Epidermal melanocyte (primary cell): ENCODE measurements around the gene DSCAML1.

Experiments used
- DNase-seq: peaks from one replicate; pipeline ENCODE4 v3.0.0; 2011; ENCODE audit warnings: low spot score; ENCODE audit not compliant: insufficient read length

The DSCAML1 gene

GRCh38 chr11:117761993-117762392, 35.0 kb downstream of the DSCAML1 start:
- DNase-seq, result no peak

- DNase-seq, result no peak
Observed at GRCh38 chr11:117759305-117759704, 37.7 kb downstream of the DSCAML1 start.

GRCh38 chr11:117754030-117754429, 43.0 kb downstream of the DSCAML1 start:
- no peak for DNase-seq

GRCh38 chr11:117752721-117753237, 44.2 kb downstream of the DSCAML1 start:
- no peak for DNase-seq

GRCh38 chr11:117752071-117752470, 44.9 kb downstream of the DSCAML1 start:
- DNase-seq, result no peak

GRCh38 chr11:117750916-117751662, 45.9 kb downstream of the DSCAML1 start:
- no peak for DNase-seq

DNA sequence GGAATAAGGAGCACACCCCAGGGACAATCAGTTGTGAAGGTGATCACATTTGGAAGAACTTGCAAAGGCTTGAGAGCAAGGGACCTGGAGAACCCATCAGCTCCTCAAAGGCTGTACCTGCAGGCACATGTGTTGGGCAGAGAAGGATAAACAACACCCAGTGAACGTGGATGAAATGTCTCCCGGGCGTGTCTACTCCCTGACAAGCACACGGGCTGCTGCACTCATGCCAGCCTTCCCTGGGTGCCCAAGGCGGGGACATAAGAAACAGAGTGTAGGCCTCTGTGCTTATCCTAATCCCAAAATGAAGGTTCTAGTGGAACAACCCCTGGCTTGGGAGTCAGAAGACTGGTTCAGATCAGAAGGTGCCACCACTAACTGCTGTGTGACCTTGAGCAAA, 46.7 kb downstream of the DSCAML1 start:
- DNase-seq, result no peak

DNA sequence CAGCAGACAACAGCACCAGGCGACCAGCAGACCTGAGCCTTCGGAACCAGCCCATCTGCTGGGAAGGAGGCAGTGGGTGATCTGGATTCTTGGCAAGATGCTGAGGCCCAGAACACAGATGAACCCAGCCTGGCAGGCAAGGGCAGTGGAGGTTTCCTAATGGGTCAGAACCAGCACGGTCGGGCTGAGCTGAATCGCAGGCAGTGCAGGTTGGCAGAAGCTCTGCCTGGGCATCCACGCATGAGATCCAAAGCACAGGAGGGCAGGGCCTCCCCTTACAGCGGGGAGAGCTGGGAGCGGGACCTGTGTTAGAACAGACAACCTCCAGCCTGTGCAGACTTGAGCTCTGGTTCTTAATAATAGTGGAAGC, 47.5 kb downstream of the DSCAML1 start:
- DNase-seq, result no peak

DNA sequence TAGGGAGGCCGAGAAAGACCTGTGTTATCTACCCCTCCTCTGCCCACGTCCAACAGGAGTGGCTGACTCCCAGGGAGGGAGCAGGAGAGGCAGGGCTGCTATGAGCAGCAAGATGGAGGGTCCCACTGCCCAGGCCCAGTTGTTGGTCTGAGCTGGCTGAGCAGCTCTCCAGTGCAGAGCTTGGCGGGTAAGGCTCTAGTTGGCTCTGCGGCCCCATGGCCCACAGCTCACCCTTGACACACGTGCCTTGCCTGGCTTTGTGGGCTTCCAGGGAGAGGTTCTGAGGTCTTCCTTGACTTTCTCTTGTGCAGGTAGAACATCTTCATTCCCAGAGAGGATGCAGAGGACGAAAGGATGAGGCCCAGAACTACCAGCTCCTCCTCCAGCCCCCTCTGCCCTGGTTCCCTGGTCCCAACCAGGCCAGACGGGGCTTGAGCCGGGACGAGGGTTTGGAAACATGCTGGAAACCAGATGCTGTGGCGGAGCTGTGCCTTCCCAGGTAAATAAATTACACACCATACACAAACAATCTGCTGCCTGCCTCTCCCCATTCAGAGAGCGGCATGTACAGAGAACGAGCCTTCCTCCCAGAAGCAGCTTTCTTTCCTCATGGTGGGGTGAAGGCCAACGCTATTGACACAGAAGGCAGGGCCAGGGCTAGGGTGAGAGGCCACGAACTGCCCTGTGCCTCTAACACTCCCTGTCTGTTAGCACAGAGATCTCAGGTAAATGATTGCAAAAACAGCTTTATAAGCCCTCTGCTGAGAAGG, 48.1 kb downstream of the DSCAML1 start:
- no peak for DNase-seq

DNA sequence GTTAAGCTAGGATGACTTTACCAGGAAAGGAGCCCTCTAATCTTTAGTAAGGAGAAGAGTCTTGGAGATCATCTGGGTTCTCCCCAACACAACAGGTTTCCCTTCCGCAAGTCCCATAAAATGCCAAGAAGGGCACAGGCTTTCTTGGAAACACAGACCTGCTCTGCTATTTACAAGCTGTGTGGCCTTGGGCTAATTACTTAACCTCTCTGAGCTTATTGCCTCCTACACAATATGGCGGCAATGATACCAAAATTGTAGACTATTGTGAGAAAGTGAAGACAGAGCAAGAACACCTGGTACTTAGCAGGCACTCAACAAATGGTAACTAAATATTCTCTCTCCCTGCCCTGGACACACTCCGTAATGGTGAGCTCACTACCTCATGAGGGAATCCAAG, 49.1 kb downstream of the DSCAML1 start:
- no peak for DNase-seq

DNA sequence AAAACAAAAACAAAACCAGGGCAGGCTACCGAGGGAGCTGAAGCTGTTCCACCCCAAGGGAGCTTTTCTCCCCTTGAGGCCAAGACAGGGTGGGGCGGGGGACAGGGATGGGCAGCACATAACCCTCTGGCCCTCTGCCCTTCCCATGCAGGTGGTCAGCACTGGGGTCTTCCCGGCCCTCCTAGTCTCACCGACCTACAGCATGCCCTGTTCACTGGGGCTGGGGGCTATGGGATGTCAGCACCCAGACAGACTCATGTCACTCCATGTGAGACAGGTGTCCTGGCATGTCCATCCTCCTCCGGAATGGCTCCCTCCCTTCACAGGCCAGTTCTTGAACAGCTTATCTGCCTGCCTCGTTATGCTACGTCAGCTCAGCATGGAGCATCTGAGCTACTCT, 51.7 kb downstream of the DSCAML1 start:
- no peak for DNase-seq

- DNase-seq, result no peak
Observed at GRCh38 chr11:117744471-117745150, 52.4 kb downstream of the DSCAML1 start.

DNA sequence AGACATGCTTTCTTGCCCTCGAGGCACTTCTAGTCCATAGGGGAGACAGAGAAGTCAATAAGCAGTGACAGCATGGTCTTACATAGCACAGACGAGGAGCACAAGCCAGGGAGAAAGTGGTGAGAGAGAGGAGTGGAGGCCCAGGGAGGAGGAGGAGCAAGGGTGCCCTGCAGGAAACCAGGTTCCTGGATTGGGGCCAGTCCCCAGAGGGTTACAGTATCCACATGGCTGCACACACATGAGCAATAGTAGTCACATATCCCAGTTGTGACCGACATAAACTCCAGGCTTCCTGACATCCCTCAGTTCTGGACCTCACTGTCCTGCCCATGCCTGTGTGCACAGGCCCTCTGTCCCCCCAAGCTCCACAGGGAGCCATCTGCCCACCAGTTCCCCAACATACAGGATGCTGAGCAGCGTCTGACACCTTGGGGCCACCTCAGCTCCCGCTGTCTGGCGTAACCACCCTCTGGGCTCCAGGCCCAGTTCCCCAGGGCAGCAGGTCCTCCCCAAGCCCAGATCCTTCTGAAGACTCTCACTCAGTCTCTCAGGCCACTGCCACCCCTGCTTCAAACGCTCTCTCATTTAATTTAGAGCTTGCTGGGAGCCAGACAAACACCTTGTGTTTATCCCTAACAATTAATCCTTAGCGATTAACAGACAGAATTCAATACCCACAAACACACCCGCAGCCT, 53.7 kb downstream of the DSCAML1 start:
- DNase-seq, result no peak

DNA sequence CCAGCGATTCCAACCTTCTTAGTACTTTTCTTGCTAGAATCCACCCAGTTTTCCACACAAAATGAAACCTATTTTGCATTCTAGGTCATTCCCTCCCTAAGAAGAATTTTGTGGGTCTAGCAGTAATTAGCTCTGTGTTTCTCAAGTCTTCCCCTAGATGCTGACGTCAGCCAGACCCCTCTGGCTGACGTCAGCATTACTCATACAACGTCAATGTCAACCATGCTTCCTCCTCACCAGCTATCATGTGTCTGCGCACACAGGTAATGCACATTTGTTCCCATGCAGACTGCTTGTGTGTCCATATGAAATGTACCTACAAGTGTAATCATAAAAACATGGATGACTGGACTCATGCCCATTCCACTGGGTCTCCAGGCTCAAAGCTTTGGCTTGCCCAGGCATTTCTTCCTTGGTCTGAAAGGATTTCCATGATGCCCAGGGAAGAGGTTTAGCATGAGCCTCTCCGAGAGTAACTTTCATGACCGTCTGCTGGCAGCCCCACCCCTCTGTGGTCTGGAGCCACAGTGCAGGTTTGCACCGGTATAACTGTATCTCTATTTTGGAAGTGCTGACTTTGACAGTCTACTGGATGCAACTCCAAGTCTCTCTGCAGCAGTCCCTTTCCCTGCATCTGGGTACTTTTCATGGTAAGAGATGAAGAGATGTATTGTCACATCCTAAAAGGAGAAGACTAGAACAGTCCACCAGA, 58.6 kb downstream of the DSCAML1 start:
- DNase-seq, result no peak

- DNase-seq, result no peak
Observed at GRCh38 chr11:117735350-117735977, 61.6 kb downstream of the DSCAML1 start.

DNA sequence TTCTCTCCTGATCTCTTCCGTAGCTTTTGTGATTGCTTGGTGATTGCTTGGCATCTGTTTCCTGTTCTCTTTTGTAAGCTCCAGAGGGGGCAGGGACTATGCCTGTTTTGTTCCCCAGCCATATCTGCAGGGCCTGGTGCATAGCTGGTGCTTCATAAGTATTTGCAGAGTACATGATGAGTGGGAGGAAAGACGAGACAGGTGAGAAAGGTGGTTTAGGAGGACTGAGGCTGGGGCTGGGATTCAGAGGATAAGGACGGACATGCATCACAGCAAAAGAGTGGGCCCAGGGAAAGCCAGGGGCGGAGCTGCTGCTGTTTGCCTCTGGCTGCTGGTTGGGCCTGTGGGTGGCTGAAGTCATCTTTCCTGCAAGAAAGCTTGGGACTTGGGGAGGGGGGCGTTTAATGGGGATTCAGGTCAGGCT, 62.4 kb downstream of the DSCAML1 start:
- no peak for DNase-seq

DNA sequence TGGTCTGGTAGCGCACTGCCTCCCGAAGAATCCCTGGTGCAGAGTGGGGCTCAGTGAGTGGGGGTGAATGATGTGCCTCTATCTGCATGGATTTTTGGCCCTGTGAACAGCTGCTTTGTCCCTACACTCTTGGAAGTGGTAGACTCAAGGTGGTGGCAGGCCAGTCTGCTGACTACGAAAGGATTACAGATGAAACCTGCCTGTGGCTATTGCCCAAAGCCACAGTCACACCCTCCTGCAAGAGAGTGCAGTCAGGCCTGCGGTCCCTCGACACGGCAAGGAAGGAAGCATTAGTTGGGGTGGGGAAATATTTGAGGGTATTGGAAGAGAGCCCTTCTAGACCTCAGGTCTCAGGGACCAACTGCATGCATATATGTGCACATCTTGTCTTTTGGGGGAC, 63.7 kb downstream of the DSCAML1 start:
- no peak for DNase-seq

GRCh38 chr11:117731722-117732290, 65.2 kb downstream of the DSCAML1 start:
- DNase-seq, result no peak

- DNase-seq, result no peak
Observed at GRCh38 chr11:117730208-117730800, 66.7 kb downstream of the DSCAML1 start.
